ENCODE measurements around the gene THEM5.
"Not testable (repeated sequence)": the region's sequence is repeated elsewhere in the genome, so short reads cannot be mapped to it uniquely, and the experiment has no call there.

Gene THEM5

GRCh38 chr1:151867321-151867720, 13.8 kb upstream of the THEM5 start:
- DNase-seq, result no peak

GRCh38 chr1:151864411-151864810, 10.9 kb upstream of the THEM5 start:
- no peak for DNase-seq

- no peak for DNase-seq
Observed at GRCh38 chr1:151862604-151863003, 9.1 kb upstream of the THEM5 start.

- DNase-seq, result no peak
Observed at GRCh38 chr1:151860504-151861187, 7.1 kb upstream of the THEM5 start.

GRCh38 chr1:151859891-151860293, 6.4 kb upstream of the THEM5 start:
- DNase-seq, result no peak

- no peak for DNase-seq
Observed at GRCh38 chr1:151858886-151859665, 5.6 kb upstream of the THEM5 start.

GRCh38 chr1:151858030-151858746, 4.7 kb upstream of the THEM5 start:
- no peak for DNase-seq

GRCh38 chr1:151855933-151856332, 2.4 kb upstream of the THEM5 start:
- no peak for DNase-seq

GRCh38 chr1:151855516-151855915, 2.0 kb upstream of the THEM5 start:
- not testable (repeated sequence) for DNase-seq

- no peak for DNase-seq
Observed at GRCh38 chr1:151854658-151855057, 1.1 kb upstream of the THEM5 start.

- DNase-seq, result no peak
Observed at GRCh38 chr1:151852733-151853132, 779 bp downstream of the THEM5 start.

GRCh38 chr1:151851886-151852285, 1.6 kb downstream of the THEM5 start:
- DNase-seq, result no peak

- DNase-seq, result no peak
Observed at GRCh38 chr1:151849871-151850270, 3.6 kb downstream of the THEM5 start.

- no peak for DNase-seq
Observed at GRCh38 chr1:151849126-151849525, 4.4 kb downstream of the THEM5 start.

GRCh38 chr1:151847867-151848596, 5.5 kb downstream of the THEM5 start:
- no peak for DNase-seq

GRCh38 chr1:151846686-151847237, 6.8 kb downstream of the THEM5 start:
- no peak for DNase-seq

- DNase-seq, result no peak
Observed at GRCh38 chr1:151846062-151846568, 7.4 kb downstream of the THEM5 start.

- DNase-seq, result no peak
Observed at GRCh38 chr1:151843398-151843797, 10.1 kb downstream of the THEM5 start.

GRCh38 chr1:151841141-151841540, 12.4 kb downstream of the THEM5 start:
- no peak for DNase-seq

- no peak for DNase-seq
Observed at GRCh38 chr1:151840421-151840820, 13.1 kb downstream of the THEM5 start.

GRCh38 chr1:151839457-151840403, 13.8 kb downstream of the THEM5 start, which contains the start of gene C2CD4D:
Gene C2CD4D (minus strand): TSS chr1:151839820. CDS start chr1:151838989, 831 bp downstream.
- peak; percentile 74 to 81 for DNase-seq
